NCI-H748 (cell line): ENCODE data around the gene AK2.
"Not testable (repeated sequence)": the region's sequence is repeated elsewhere in the genome, so short reads cannot be mapped to it uniquely, and the experiment has no call there.

ENCODE experiments used
- DNase-seq: peaks from one replicate; lab custom pipeline; 2025; ENCODE audit not compliant: unreplicated experiment; lab: John Stamatoyannopoulos, UW

The AK2 gene

DNA sequence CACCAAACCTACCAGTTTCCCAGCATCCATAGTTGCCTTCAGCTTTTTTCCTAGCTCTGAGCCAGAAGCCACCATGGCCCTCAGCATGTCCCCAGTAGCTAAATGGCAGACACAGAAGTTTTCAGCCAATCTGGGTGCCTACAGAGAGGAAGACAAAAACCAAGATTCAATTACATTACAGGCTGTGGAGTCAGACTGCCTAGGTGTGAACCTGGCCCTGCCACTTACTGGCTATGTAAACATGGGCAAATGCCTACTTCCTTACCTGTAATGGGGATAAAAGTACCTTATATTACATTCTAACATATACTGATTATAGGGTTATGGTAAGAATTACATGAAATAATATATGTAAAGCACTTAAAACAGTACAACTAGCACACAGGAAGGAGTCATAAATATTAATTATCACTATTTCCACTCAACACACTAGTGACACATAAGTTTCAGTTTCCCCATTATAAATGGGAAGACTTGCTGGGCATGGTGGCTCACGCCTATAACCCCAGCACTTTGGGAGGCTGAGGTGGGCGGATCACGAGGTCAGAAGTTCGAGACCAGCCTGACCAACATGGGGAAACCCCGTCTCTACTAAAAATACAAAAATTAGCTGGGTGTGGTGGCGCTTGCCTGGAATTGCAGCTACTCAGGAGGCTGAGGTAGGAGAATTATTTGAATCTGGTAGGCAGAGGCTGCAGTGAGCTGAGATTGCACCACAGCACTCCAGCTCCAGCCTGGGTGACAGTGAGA lies 12.1 kb downstream of the AK2 start:
- DNase-seq = not testable (repeated sequence)

DNA sequence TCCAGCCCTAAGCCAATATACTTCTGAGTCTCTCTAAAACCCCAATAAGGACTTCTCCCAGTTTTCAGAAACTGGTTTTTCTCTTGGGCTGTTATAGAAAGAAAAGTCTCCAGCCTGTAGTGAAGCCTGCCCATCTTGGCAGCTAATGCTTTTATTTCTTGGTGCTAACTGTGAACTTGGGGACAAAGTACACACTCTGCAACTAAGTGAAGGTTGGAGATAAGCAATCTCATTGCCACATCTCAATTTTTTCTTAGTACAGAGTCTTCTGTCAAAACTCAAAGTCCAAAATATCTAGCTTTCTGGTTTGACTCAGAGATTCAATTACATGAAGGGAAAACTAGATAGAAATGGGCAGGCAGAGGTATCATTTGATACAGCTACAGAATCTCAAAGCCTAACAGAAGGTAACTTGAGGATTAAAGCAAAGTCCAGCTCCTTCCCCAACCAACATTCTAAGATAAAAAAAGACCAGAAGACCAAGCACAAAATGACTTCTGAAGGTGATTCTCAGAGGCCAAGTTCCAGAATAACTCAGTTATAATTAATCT lies 14.0 kb downstream of the AK2 start:
- no peak for DNase-seq

DNA sequence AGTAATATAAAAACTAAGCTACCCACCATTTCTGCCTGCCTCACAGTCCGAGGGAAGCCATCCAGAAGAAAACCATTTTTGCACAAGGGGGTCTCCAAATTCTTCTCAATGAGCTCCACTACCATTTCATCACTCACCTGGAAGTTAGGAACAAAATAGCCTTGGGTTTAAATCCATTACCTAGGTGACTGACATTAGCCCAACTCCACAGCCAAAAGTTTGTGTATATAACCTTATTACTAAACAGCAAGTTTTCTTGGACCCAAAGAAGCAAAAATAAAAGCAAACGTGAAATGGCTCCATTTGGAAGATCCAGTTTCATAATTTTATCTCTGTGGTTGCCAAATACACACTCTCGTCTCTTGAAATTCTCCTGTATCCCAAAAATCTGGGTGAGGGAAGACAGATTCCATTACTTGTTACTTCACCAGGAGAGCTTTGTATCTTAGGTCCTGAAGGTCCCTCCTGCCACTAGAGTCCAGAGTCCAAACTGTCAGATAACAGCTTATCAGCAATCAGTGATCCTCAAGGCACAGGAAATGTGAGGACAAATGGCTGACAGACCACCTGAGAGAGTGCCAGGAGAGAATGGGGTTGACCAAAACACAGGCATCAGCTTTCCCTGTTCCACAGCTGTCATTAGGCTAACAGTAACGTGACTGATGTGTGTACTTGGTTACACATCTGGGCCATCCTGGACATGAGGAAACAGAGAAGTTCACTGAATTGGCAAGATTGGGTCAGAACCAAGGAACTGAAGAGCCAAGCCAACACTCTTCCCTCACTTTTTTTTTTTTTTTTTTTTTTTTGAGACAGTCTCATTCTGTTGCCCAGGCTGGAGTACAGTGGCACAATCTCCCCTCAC lies 14.9 kb downstream of the AK2 start:
- DNase-seq = no peak

DNA sequence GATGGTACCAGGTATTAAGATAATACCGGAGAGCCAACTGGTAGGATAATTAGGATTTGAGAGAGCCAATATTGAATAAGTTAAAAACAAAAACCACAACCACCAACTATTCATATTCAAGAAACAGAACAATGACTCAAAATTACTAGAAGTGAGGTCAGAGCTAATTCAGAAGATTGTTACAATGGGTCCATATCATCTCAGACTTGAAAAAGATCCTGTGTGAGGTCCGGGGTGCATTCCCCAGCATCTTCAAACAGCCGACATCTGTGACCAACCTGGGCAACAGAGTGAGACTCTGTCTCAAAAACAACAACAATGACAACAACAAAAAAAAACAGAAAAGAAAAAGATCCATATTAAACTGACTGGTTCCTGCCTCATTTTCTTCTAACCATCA lies 18.6 kb downstream of the AK2 start:
- no peak for DNase-seq

DNA sequence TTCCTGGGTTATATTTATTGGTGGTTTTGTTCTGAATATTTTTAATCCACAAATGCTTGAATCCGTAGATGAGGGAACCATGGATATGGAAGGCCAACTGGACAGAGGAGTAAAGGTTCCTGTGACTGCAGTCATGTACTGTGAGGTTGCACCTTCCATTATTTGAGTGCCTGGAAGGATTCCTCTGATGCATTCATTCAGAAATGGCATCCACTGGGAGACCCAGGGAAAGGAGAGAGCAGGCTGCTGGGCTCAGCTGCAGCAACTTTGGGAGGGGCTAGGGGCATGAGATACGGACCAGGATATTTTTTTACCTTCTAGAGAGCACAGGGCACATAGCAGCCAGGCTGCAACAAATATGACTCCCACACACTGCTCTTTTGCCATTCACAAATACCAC lies 19.5 kb downstream of the AK2 start:
- DNase-seq = no peak

DNA sequence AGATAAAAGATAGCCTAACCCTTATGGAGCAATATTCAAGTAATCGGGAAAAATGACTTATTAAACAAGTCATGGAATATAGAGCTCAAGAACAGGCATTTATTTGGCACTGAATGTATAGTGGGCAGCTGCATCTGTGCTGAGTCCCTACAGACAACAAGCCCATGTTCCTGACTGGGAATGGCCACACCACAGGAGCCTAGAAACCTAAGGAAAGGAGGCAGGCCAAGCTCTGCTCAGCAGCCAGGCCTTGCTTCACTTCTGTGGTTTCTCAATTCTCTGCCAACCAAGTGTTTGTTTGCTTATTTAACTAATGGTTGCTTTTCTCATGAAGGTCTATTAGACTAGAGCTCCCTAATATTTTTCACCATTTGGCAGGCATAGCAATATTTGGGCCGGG lies 21.5 kb downstream of the AK2 start:
- no peak for DNase-seq

DNA sequence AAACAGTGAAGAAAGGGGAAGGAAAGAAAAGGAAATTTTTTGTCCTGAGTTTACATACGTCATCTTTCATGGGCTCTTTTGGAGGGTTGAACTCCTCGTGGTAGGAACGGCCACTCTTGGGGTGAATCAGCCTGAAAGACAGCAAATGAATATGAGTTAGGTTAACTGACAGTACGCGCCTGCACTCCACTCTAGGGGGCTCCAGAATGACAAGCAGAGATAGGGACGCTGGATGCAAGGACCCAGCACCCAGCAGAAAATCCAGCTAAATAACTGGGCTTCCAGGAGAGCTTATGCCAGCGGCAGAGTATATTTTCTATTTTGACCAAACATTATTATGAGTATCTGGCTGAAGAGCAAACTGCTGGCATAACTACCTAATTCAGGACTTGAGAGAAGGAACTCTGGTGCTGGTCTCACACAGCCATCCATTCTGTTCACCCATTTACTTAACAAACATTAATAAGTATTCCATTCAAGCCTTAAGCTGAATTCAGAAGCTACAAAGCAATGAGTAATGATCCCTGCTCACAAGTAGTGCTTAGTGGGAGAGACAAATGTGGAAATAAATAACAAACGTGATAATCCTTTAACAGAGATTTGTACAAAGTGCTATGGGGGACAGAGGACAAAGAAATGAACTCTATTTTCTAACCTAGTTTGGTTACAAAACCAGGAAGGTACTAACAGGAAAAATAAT lies 22.1 kb downstream of the AK2 start:
- DNase-seq = no peak

DNA sequence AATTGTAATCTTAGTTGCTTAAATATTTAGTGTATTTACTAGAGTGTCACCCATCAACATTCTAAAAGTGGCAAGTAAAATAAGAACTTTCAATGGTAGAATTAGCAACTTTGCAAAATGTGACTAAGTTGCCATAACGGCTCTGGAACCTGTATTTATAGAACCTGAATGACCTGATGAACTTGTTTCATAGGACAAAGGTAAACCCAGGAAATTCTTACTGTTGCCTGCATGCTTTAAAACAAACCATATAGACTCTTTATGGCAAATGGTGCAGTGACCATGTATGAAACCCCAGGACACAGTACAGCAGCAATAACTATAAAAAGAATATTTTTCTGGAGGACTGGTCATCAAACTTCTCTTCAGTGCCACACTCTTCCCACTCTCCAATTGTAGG lies 22.9 kb downstream of the AK2 start:
- no peak for DNase-seq

DNA sequence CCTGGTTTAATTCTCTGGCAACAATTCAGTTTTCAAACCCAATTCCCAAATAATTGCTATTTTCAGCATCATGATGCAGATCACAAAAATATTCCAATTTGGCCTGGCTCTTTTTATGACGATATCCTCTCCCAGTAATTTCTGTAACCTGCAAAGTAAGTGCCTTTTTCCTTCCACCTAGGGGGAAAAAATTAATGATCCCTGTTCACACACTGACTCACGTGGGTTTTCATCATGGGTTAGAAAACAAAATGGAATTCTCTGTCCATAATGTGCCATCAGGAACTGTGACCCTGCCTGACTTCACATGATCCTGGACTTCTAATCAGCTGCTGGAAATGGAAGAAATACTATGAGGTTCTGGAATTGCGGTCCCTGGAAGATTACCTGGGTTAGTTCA lies 24.5 kb downstream of the AK2 start:
- DNase-seq = no peak

DNA sequence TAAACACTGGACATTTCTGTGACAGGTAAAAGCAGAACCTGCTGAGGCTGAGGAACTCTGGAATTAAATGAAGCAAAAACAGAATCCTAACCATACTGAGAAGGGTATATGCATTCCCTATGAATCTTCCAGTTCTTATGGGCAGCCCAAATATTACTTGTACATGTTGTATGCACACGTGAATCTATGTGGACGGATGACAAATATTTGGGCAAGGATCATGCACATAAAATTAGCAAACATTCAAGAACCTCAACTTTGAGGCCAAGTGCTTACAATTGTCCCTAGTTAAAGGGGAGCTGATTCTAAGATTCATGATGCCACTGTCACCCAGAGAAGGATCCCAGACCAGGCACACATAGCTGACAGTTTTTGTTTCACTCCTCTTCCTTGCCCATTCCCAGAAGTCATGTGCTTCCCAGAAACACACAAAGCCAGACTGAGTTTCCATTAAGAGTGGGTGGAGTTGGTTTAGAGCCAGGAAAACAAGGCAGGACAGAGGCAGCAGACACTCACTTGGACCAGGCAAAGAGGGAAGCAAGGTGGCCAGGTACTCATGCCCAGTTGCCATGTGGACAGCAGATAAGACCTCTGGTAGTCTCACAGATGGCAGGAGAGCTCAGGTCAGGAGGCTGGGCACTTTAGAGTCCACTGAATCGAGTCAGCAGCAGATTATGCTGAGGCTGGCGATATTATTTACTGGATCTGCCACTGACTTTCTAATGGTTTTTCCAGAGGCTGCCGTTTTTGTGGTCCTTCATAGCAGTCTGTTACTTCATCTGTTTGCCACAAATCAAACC lies 25.6 kb downstream of the AK2 start:
- DNase-seq = no peak

DNA sequence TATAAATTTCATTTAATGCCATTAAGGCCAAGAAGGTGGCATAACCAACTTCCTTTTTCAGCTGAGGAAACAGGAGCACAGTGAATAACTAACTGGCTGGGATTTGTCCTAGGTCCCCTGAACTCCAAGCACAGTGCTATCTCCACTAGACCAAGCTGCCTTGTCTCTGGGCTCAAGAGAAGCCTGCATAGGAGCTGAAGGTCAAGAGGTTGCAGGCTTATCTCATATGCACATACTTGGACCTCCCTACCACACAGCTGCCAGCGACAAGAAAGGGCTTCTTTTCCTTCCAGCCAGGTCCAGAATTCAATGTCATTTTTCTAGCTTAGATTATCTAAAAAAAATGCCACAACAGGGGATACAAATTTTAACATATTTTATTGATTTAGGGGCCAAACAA lies 27.1 kb downstream of the AK2 start:
- no peak for DNase-seq

DNA sequence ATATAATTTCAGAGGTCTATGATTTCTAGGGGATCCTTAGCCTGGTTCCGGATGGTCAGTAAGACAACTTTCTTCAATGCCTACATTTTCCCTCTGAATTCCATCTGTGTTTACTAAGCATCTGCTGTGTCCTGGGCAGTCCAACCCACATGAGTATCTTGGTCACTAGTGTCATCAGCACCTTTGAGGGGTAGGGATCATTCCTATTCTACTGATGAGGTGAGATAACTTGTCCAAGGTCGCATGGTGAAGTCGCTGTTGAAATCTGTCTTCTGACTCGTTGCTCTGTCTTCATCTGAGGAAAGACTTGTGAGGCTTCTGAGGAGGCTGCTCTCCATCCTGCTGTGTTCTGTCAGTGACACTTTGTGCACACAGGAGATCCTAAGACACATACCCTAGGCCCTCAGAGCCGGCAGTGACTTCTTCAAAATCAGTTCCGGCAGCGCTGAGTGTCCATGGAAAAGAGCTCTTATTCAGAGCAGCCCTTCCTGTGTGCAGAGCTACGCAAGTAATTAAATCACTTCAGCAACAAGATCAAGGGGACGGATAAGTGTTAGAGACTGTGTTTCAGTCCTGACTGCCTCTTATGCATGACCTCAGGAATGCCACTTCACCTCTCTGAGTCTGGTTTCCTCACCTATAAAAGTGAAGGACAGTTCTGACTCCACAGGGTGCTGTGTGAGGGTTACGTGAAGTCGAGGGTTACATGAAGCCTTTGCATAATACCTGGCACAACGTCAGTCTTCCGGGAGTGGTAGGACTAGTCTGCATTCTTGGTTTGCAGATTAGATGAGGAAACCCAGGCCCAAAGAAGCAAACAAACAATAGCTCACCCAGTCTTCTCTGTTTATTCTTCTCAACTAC lies 28.4 kb downstream of the AK2 start:
- DNase-seq = no peak

DNA sequence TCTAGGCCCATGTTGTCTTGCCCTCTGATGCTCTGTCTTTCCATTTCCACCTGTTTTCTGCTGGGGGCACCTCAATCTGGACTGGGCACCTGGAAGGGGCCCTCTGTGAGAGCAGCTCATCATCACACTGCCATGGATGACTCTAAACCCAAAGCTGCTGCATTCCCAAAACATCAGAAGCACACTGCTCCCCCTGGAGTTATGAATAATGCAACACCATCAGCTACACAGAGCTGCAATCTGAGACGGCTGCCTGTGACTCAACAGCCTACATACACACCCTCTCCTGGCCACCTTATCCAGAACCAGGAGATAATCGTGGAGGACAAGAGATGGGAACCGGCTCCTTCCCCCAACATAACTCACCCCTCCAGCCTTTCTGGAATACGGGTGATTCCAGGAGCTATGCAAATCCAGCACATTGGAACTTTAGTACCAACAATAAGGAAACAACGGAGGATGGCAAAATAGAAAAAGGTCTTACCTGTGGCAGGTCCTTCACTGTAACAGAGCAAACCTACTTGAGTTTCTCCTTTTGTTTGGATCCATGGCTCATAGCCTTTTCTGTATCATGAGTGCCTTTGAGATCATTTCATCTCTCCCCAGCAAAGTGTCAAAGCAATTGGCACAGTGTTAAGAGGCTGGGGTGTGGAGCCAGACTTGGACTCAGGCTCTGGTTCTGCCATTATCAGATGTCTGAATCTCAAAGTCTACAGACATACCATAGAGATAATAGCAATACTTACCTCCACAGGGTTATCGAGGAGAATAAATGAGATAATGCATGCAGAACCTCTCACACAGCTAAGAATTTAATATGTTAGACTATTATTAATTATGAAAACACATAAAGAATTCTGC lies 29.3 kb downstream of the AK2 start:
- DNase-seq = peak; percentile 29

DNA sequence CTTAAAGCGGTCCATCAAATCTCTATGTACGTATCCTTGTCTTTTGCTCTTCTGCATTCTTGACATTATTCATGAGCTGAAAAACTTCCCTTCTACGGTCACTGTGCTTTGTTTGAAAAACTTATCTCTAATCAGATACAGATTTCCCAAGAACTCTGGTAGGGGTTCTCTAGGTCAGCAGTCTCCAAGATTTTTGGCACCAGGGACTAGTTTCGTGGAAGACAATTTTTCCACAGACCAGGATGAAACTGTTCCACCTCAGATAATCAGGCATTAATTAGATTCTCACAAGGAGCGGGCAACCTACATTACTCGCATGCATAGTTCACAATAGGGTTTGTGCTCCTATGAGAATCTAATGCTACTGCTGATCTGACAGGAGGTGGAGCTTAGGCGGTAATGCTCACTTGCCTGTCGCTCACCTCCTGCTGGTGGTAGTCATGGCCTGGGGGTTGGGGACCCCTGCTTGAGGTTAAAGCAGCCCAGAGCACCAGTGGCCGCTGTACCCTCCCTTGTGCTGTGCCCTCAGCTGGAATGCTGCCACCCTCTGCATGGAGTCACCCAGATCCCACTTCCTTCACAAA lies 30.8 kb downstream of the AK2 start:
- no peak for DNase-seq

DNA sequence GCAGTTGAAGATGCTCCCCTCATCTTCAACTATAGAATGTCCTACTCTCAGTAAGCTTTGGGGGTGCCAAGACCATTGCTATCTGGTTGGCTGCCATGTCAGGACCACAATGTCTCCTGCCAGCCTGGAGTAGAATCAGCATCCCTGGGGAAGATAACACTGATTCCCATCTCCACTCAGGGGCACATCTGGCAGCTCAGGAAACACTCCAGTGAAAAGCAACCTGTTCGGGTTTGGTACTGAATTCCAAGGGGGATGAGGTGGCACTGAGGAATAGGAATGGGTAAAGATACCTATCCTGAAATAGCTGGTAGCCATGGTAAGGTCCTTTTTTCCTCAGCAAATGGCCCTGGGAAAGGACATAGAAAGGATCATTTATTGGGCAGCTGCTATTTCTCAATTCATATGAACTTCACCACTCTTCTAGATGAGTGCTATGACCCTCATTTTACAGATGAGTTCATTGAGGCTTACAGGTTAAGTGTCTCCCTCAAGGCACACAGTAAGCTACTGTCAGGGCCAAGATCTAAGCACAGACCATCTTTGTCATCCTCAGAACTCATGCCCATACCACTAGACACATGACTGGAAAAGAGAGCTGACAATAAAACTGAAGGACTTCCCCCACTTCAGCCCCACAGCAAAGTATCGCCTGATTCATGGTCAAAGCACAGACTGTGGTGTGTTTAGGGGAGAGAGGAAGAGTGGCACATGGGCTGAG lies 31.4 kb downstream of the AK2 start:
- DNase-seq = no peak

DNA sequence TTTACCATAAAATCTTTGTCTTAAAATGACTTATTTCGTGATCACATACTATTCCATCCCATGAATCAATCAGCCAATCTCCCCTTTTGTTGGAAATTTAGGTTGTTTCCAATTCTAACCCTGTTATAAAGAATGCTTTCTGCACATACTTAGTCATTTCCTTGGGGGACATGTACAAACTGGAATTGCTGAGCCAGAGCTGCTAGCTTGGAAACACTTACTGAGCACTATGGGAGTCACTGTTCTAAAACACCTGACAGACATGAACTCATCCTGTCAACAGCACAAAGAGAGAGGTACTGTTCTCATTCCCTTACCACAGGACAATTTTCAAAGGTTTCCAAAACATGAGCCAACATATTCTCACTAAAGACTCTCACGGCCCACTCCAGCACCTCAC lies 32.1 kb downstream of the AK2 start:
- no peak for DNase-seq

DNA sequence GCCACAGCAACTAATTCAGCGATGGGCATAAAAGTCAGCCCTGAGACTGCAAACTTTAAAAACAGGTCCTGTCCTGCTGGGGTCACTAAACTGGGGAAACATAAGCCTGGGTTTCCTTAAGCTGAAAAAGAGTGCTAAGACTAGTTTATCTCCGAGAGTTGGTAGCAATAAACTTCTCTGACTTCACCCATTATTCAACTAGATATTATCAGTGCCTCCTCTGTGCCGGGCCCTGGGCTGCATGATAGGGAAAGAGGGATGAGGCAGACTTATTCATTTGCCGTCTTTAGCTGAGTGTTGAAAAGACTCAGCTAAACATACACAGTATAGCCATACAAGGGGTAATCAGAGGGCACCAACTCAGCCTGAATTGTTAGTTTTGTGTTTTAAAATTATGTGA lies 33.0 kb downstream of the AK2 start:
- DNase-seq = no peak

DNA sequence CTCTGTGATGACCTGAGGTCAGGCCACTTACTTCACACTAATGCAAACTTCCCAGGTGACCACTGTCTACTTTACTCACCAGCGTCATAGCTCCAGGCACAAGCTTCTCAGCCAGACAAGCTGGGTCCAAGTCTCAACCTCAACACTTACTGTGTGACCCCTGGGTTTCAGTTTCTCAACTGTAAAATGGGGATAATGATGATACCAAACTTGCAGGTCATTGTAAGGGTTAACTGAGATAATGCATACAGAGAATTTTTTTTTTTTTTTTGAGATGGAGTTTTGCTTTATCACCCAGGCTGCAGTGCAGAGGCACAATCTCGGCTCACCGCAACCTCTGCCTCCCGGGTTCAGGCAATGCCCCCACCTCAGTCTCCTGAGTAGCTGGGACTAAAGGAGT lies 34.7 kb downstream of the AK2 start:
- no peak for DNase-seq
